ENCODE measurements around the gene MBTPS1. TPM values are rescaled to one million over a fixed set of nuclear protein-coding genes. Genes with fewer than 3 reads are reported as not detected.

Gene MBTPS1
- total RNA-seq (2021) (45.1 to 47.4 TPM (median 46.9 TPM) in 3 replicates), Bru-seq, nascent RNA (percentile 70 among the genes with signal in this experiment)
- long read RNA-seq, experiment 1, full-length matches to known transcripts: 172 of 226 reads
- long read RNA-seq, experiment 1, partial matches to known transcripts: 28 of 226 reads
- long read RNA-seq, experiment 1, other reads (novel, unspliced or antisense): 26 of 226 reads
- long read RNA-seq, experiment 2, full-length matches to known transcripts: 18 of 56 reads
- long read RNA-seq, experiment 2, partial matches to known transcripts: 23 of 56 reads
- long read RNA-seq, experiment 2, other reads (novel, unspliced or antisense): 15 of 56 reads
- long read RNA-seq, experiment 3, full-length matches to known transcripts: 1 of 4 reads
- long read RNA-seq, experiment 3, partial matches to known transcripts: 2 of 4 reads
- long read RNA-seq, experiment 3, other reads (novel, unspliced or antisense): 1 of 4 reads

- peak; percentile 95 for ATAC-seq
- Mint-ChIP-seq H3K27me3 (ENCODE audit: low read depth) (no peaks in the 10 kb centered on the region), H3K9me3 (no peaks in the 10 kb centered on the region), H3K4me3 (peak within 1 kb of the TSS; percentile 94), H3K27ac (peak within 1 kb of the TSS; percentile 97), H3K4me1 (peaks cover 11% of the 10 kb centered on the region), H3K36me3 (peaks cover 2% of the 10 kb centered on the region)
- CTCF ChIA-PET: interaction anchor here (0.5 to 2.4 kb wide), 26 partner anchors 11 to 1094 kb away, joined by 3 to 29 read pairs (median 4); partner anchors contain the start of genes DNAAF1, HSDL1, SLC38A8 and TAF1C
- DNase-seq (ENCODE audit: low spot score): peak; percentile 98
- POLR2A ChIA-PET: interaction anchor here (0.6 to 1.7 kb wide), 9 partner anchors 19 to 251 kb away, joined by 3 to 7 read pairs (median 4); partner anchors contain the start of genes ATP2C2, DNAAF1 and HSDL1
- peak; percentile 89 for TF ChIP-seq FOXP1 (CRISPR knock-in tag; IDR thresholded peaks at IDR 0.05; ENCODE audit: borderline replicate concordance)
- TF ChIP-seq TEAD4 (CRISPR knock-in tag; IDR thresholded peaks at IDR 0.05): no peak
- peak; percentile 85; the same call in 1 of the 2 replicates for TF ChIP-seq ZNF232 (CRISPR knock-in tag; IDR thresholded peaks at IDR 0.05)
- TF ChIP-seq, protein P1, sequence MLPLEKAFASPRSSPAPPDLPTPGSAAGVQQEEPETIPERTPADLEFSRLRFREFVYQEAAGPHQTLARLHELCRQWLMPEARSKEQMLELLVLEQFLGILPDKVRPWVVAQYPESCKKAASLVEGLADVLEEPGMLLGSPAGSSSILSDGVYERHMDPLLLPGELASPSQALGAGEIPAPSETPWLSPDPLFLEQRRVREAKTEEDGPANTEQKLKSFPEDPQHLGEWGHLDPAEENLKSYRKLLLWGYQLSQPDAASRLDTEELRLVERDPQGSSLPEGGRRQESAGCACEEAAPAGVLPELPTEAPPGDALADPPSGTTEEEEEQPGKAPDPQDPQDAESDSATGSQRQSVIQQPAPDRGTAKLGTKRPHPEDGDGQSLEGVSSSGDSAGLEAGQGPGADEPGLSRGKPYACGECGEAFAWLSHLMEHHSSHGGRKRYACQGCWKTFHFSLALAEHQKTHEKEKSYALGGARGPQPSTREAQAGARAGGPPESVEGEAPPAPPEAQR (CRISPR knock-in tag; IDR thresholded peaks at IDR 0.05): no peak
- TF ChIP-seq NFATC4 (CRISPR knock-in tag; IDR thresholded peaks at IDR 0.05): no peak
- TF ChIP-seq NFE2L1 (CRISPR knock-in tag; IDR thresholded peaks at IDR 0.05): peak; percentile 20; the same call in 1 of the 2 replicates
- TF ChIP-seq, protein P2, sequence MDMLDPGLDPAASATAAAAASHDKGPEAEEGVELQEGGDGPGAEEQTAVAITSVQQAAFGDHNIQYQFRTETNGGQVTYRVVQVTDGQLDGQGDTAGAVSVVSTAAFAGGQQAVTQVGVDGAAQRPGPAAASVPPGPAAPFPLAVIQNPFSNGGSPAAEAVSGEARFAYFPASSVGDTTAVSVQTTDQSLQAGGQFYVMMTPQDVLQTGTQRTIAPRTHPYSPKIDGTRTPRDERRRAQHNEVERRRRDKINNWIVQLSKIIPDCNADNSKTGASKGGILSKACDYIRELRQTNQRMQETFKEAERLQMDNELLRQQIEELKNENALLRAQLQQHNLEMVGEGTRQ (CRISPR knock-in tag; IDR thresholded peaks at IDR 0.05): no peak
- no peak for TF ChIP-seq ZNF423 (CRISPR knock-in tag; IDR thresholded peaks at IDR 0.05)
- TF ChIP-seq GABPB1 (CRISPR knock-in tag; IDR thresholded peaks at IDR 0.05): no peak
- no peak for TF ChIP-seq KAT7 (CRISPR knock-in tag; IDR thresholded peaks at IDR 0.05; ENCODE audit: borderline replicate concordance)
- no peak for TF ChIP-seq CBFB (CRISPR knock-in tag; IDR thresholded peaks at IDR 0.05; ENCODE audit: low read depth)
- no peak; the same call in 1 of the 2 replicates for TF ChIP-seq PREB (CRISPR knock-in tag; IDR thresholded peaks at IDR 0.05; ENCODE audit: borderline replicate concordance)
- TF ChIP-seq ZNF138 (CRISPR knock-in tag; conservative IDR thresholded peaks at IDR 0.05): no peak
- TF ChIP-seq ZNF416 (CRISPR knock-in tag; IDR thresholded peaks at IDR 0.05): no peak
- no peak for TF ChIP-seq IRF1 (CRISPR knock-in tag; IDR thresholded peaks at IDR 0.05)
- TF ChIP-seq ZNF121 (CRISPR knock-in tag; IDR thresholded peaks at IDR 0.05): no peak
- TF ChIP-seq TP53 (CRISPR knock-in tag; IDR thresholded peaks at IDR 0.05): no peak
- 0 out of 2 replicates have a peak, but pooled peaks have one; percentile 60 for TF ChIP-seq ESRRA (CRISPR knock-in tag; IDR thresholded peaks at IDR 0.05; ENCODE audit: borderline replicate concordance)
- no peak for TF ChIP-seq RELA (CRISPR knock-in tag; IDR thresholded peaks at IDR 0.05; ENCODE audit: borderline replicate concordance)
- TF ChIP-seq GRHL2 (CRISPR knock-in tag; IDR thresholded peaks at IDR 0.05; ENCODE audit: insufficient replicate concordance, severe bottlenecking): no peak
- TF ChIP-seq CREM (CRISPR knock-in tag; IDR thresholded peaks at IDR 0.05): peak; percentile 40; the same call in 1 of the 2 replicates
- no peak for TF ChIP-seq EMX1 (CRISPR knock-in tag; IDR thresholded peaks at IDR 0.05)
- TF ChIP-seq E2F4 (CRISPR knock-in tag; IDR thresholded peaks at IDR 0.05; ENCODE audit: borderline replicate concordance, low read depth): 0 out of 2 replicates have a peak, but pooled peaks have one; percentile 46
- TF ChIP-seq ZBTB43 (CRISPR knock-in tag; IDR thresholded peaks at IDR 0.05): 0 out of 2 replicates have a peak, but pooled peaks have one; percentile 81
- TF ChIP-seq ATF1 (CRISPR knock-in tag; IDR thresholded peaks at IDR 0.05): no peak
- TF ChIP-seq NR2C2 (CRISPR knock-in tag; IDR thresholded peaks at IDR 0.05): no peak
- peak; percentile 48; the same call in 1 of the 2 replicates for TF ChIP-seq TCF7 (CRISPR knock-in tag; IDR thresholded peaks at IDR 0.05; ENCODE audit: low read depth)
- 0 out of 2 replicates have a peak, but pooled peaks have one; percentile 32 for TF ChIP-seq ZNF219 (CRISPR knock-in tag; IDR thresholded peaks at IDR 0.05; ENCODE audit: borderline replicate concordance)
- TF ChIP-seq FOXK1 (CRISPR knock-in tag; IDR thresholded peaks at IDR 0.05): peak; percentile 100
- peak; percentile 35; the same call in 1 of the 2 replicates for TF ChIP-seq ETV6 (CRISPR knock-in tag; IDR thresholded peaks at IDR 0.05)
Measured at GRCh38 chr16:84116720-84117493, at the start of gene MBTPS1. Gene MBTPS1 (minus strand): TSS chr16:84116942. CDS start chr16:84101783, 15,159 bp downstream.
